ENCODE results near the gene RPSA. TPM values are rescaled to one million over a fixed set of nuclear protein-coding genes. Genes with fewer than 3 reads are reported as not detected.

Gene RPSA
- total RNA-seq, 1 experiment from 2014 or later = 2,077 TPM

DNA sequence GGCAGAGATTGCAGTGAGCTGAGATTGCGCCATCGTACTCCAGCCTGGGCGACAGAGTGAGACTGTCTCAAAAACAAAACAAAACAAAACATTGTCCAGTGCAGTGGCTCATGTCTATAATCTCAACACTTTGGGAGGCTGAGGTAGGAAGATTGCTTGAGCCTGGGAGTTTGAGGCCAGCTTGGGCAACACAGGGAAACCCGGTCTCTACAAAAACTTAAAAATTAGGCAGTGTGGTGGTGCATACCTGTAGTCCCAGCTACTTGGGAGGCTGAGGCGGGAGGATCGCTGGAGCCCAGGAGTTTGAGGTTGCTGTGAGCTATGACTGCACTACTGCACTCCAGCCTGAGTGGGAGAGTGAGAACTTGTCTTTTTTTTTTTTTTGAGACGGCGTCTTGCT, 33.8 kb downstream of the RPSA start:
- H3K4me1 Mint-ChIP-seq = peaks cover 6 to 9% of the 10 kb centered on the region in 2 experiments; a peak in 2 of 4 replicates
- no peak overlapping the region for H3K4ac ChIP-seq (ENCODE audit: low read depth, low read length)
- no peaks in the 10 kb centered on the region for H3K79me1 ChIP-seq (ENCODE audit: insufficient read depth, low read depth, low read length, poor library complexity, severe bottlenecking)
- no peak overlapping the region for H3K27ac ChIP-seq (ENCODE audit: insufficient read length, low read depth, low read length)
- H2BK15ac ChIP-seq (ENCODE audit: low read depth, low read length) = no peak overlapping the region
- no peak overlapping the region for H2BK20ac ChIP-seq (ENCODE audit: low read depth, low read length, poor library complexity, severe bottlenecking)
- TF ChIP-seq, protein P1, sequence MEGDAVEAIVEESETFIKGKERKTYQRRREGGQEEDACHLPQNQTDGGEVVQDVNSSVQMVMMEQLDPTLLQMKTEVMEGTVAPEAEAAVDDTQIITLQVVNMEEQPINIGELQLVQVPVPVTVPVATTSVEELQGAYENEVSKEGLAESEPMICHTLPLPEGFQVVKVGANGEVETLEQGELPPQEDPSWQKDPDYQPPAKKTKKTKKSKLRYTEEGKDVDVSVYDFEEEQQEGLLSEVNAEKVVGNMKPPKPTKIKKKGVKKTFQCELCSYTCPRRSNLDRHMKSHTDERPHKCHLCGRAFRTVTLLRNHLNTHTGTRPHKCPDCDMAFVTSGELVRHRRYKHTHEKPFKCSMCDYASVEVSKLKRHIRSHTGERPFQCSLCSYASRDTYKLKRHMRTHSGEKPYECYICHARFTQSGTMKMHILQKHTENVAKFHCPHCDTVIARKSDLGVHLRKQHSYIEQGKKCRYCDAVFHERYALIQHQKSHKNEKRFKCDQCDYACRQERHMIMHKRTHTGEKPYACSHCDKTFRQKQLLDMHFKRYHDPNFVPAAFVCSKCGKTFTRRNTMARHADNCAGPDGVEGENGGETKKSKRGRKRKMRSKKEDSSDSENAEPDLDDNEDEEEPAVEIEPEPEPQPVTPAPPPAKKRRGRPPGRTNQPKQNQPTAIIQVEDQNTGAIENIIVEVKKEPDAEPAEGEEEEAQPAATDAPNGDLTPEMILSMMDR (conservative IDR thresholded peaks at IDR 0.05) = no peak
- no peaks in the 10 kb centered on the region for H3K9me3 Mint-ChIP-seq
- no peak overlapping the region for H3K4me2 ChIP-seq (ENCODE audit: insufficient read depth, insufficient read length, low read length)
- no CpG with 5 or more reads among the region's 8 CpGs for WGBS (ENCODE audit: extremely low coverage, insufficient read length, low lambda C conversion rate)
- H3K4me1 ChIP-seq (ENCODE audit: insufficient read depth, low read length) = no peaks in the 10 kb centered on the region
- no peak overlapping the region for H3K27ac Mint-ChIP-seq
- no peaks in the 10 kb centered on the region for H3K79me2 ChIP-seq (ENCODE audit: insufficient read depth, low read length)
- no peak overlapping the region for H2BK5ac ChIP-seq (ENCODE audit: insufficient read length, low read length)
- no peak overlapping the region for H3K9ac ChIP-seq (ENCODE audit: extremely low read depth, insufficient read length, low read length)
- no peak overlapping the region for H3T11ph ChIP-seq (ENCODE audit: low read length)
- H3K18ac ChIP-seq (ENCODE audit: insufficient read length, low read depth, low read length) = no peak overlapping the region
- no peak overlapping the region for H2AFZ ChIP-seq (ENCODE audit: low read length)
- no peaks in the 10 kb centered on the region for H3K23me2 ChIP-seq (ENCODE audit: insufficient read length, low read depth, low read length, poor library complexity, severe bottlenecking)
- no peak overlapping the region for H3K4me3 Mint-ChIP-seq
- no peak overlapping the region for H2BK120ac ChIP-seq (ENCODE audit: low read depth, low read length, poor library complexity, severe bottlenecking)
- no peaks in the 10 kb centered on the region; the same call in 1 of the 2 replicates for H3K27me3 Mint-ChIP-seq (ENCODE audit: low read depth)
- no peak overlapping the region for H3K14ac ChIP-seq (ENCODE audit: insufficient read depth, low read length)
- no peaks in the 10 kb centered on the region for H3K36me3 Mint-ChIP-seq (ENCODE audit: insufficient read depth in 1 of 3, low read depth in 3 of 3)
- H2AK5ac ChIP-seq (ENCODE audit: insufficient read length, low read length) = no peak overlapping the region
- H4K91ac ChIP-seq (ENCODE audit: insufficient read length, low read depth, low read length) = no peak overlapping the region
- H4K20me1 ChIP-seq (ENCODE audit: control insufficient read depth, insufficient read depth, insufficient read length) = no peaks in the 10 kb centered on the region
- H3K23ac ChIP-seq (ENCODE audit: insufficient read length, low read depth, low read length) = no peak overlapping the region
- no peak for DNase-seq
- no peaks in the 10 kb centered on the region for H3K9me3 ChIP-seq (ENCODE audit: control insufficient read depth, low read depth, low read length)
- no peak overlapping the region for H4K5ac ChIP-seq (ENCODE audit: insufficient read length, low read depth, low read length)
- no peak overlapping the region for H2BK12ac ChIP-seq (ENCODE audit: insufficient read length, low read depth, low read length)
- H3K56ac ChIP-seq (ENCODE audit: insufficient read length, low read depth, low read length) = no peak overlapping the region
- H4K8ac ChIP-seq (replicated peaks; ENCODE audit: insufficient read length, low read depth, low read length) = no peak overlapping the region
- no peaks in the 10 kb centered on the region for H3K27me3 ChIP-seq (ENCODE audit: insufficient read depth, low read length)
